ENCODE results near the gene KLHDC7A.

KLHDC7A gene

DNA sequence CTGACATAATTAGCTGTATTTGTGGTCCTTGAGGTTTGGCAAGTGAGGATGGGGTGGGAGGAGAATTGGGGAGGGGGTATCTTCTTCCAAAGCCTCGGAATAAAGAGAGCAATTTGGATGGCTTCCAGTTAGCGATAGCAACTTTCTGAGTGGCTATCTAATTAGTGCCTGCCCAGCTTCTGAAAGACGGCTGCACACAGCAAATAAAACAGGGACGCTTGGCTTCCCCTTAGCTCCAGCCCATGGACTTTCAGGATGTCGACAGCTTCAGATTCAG, 31.1 kb downstream of the KLHDC7A start:
- H3K36me3 ChIP-seq (ENCODE audit: control insufficient read depth in 1 of 2, insufficient read depth in 2 of 2, low read length in 2 of 2) = no peaks in the 10 kb centered on the region
- H3K4me1 ChIP-seq (ENCODE audit: control insufficient read depth in 1 of 2, insufficient read depth in 2 of 2, low read length in 2 of 2) = no peaks in the 10 kb centered on the region
- peaks cover 0 to 26% of the 10 kb centered on the region in 2 donors for H3K9me3 ChIP-seq (ENCODE audit: control insufficient read depth in 1 of 2, low read length in 2 of 2)
- H3K27ac ChIP-seq (ENCODE audit: low read length) = no peak overlapping the region
- H3K4me3 ChIP-seq (ENCODE audit: low read depth in 1 of 2, low read length in 2 of 2) = no peak overlapping the region
- H3K27me3 ChIP-seq (ENCODE audit: low read depth, low read length) = no peaks in the 10 kb centered on the region

DNA sequence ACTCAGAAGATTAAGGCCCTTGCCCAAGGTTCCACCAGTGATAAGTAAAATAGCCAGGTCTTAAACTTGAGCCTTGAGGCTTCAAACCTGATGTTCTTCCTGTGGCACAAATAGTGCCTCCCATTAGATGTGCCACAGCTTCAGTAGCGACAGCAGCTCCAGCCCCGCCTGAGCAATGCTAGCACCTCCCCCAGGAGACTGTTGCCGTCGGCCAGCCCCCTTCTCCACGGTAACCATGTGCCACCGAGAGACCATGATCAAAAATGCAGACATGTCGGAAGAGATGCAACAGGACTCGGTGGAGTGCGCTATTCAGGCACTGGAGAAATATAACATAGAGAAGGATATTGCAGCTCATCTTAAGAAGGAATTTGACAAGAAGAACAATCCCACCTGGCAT, 32.2 kb downstream of the KLHDC7A start:
- no peak overlapping the region for H3K4me3 ChIP-seq (ENCODE audit: low read depth in 1 of 2, low read length in 2 of 2)
- H3K36me3 ChIP-seq (ENCODE audit: control insufficient read depth in 1 of 2, insufficient read depth in 2 of 2, low read length in 2 of 2) = no peaks in the 10 kb centered on the region
- H3K27me3 ChIP-seq (ENCODE audit: low read depth, low read length) = no peaks in the 10 kb centered on the region
- H3K4me1 ChIP-seq (ENCODE audit: control insufficient read depth in 1 of 2, insufficient read depth in 2 of 2, low read length in 2 of 2) = no peaks in the 10 kb centered on the region
- H3K27ac ChIP-seq (ENCODE audit: low read length) = no peak overlapping the region
- peaks cover 3 to 25% of the 10 kb centered on the region in 2 donors for H3K9me3 ChIP-seq (ENCODE audit: control insufficient read depth in 1 of 2, low read length in 2 of 2)

DNA sequence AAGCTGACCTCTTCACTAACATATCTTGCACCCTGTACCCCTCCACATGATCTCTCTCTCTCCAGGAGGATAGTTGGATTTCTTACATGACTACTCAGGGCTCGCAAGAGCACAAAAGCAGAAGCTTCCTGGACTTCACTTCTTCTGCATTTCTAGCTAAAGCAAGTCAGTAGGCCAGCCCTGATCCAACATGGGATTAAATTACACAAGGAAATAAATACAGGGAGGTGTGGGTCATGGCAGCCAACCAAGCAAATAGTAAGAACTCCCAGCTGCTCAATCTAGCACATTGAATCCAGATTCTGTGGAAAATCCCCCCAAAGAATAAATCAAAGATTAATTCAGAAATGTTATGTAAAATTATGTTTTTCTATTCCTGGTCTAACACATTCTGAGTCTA, 33.3 kb downstream of the KLHDC7A start:
- Histone ChIP-seq H3K27ac (ENCODE audit: low read length) (no peak overlapping the region), H3K36me3 (ENCODE audit: control insufficient read depth in 1 of 2, insufficient read depth in 2 of 2, low read length in 2 of 2) (no peaks in the 10 kb centered on the region), H3K4me1 (ENCODE audit: control insufficient read depth in 1 of 2, insufficient read depth in 2 of 2, low read length in 2 of 2) (no peaks in the 10 kb centered on the region), H3K4me3 (ENCODE audit: low read depth in 1 of 2, low read length in 2 of 2) (no peak overlapping the region), H3K9me3 (ENCODE audit: control insufficient read depth in 1 of 2, low read length in 2 of 2) (peaks cover 3 to 23% of the 10 kb centered on the region in 2 donors), H3K27me3 (ENCODE audit: low read depth, low read length) (no peaks in the 10 kb centered on the region)

DNA sequence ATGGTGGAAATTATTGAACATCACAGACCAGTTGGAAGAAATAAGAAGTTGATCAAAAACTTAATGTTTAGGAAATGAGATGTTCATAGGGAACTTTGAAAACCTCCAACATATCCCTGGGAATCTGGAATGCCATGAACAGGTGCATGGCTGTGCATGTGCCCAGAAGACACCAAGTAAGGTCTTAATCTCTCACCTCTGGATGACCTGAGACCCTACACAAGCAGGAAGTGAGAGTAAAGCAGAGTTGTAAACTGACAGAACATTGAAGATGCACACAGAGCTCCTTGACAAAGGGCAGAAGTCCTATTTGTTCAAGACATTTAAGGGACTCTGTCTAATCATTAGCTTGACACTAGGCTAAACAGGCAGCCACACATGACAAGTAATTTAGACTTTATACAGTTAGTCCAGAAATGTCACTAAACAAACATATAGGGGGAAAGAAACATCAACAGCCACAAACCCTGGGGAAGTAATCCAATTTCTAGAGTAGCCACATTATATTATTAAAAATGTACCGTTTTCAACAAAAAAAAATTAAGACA, 34.5 kb downstream of the KLHDC7A start:
- H3K9me3 ChIP-seq (ENCODE audit: control insufficient read depth in 1 of 2, low read length in 2 of 2) = peaks cover 3 to 23% of the 10 kb centered on the region in 2 donors
- H3K36me3 ChIP-seq (ENCODE audit: control insufficient read depth in 1 of 2, insufficient read depth in 2 of 2, low read length in 2 of 2) = no peaks in the 10 kb centered on the region
- H3K27ac ChIP-seq (ENCODE audit: low read length) = no peak overlapping the region

DNA sequence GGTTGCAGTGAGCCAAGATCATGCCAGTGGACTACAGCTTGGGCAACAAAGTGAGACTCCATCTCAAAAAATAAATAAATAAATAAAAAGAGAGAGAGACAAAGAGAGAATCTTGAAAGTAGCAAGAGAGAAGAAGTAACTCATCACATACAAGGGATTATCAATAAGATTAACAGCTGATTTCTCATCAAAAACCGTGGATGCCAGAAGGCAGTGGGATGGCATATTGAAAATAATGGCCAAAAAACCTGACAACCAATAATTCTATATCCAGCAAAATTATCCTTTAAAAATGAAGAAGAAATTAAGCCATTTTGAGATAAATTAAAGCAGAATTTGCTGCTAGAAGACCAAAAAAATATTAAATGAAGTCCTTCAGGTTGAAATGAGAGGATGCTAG, 35.7 kb downstream of the KLHDC7A start:
- Histone ChIP-seq H3K4me3 (ENCODE audit: low read depth in 1 of 2, low read length in 2 of 2) (no peak overlapping the region), H3K9me3 (ENCODE audit: control insufficient read depth in 1 of 2, low read length in 2 of 2) (peaks cover 3 to 23% of the 10 kb centered on the region in 2 donors), H3K4me1 (ENCODE audit: control insufficient read depth in 1 of 2, insufficient read depth in 2 of 2, low read length in 2 of 2) (no peaks in the 10 kb centered on the region), H3K27me3 (ENCODE audit: low read depth, low read length) (no peaks in the 10 kb centered on the region), H3K27ac (ENCODE audit: low read length) (no peak overlapping the region), H3K36me3 (ENCODE audit: control insufficient read depth in 1 of 2, insufficient read depth in 2 of 2, low read length in 2 of 2) (no peaks in the 10 kb centered on the region)

More for the DNA sequence above, 34.5 kb downstream of the KLHDC7A start:
- H3K4me1 ChIP-seq (ENCODE audit: control insufficient read depth in 1 of 2, insufficient read depth in 2 of 2, low read length in 2 of 2) = no peaks in the 10 kb centered on the region
- H3K4me3 ChIP-seq (ENCODE audit: low read depth in 1 of 2, low read length in 2 of 2) = no peak overlapping the region
- no peaks in the 10 kb centered on the region for H3K27me3 ChIP-seq (ENCODE audit: low read depth, low read length)

DNA sequence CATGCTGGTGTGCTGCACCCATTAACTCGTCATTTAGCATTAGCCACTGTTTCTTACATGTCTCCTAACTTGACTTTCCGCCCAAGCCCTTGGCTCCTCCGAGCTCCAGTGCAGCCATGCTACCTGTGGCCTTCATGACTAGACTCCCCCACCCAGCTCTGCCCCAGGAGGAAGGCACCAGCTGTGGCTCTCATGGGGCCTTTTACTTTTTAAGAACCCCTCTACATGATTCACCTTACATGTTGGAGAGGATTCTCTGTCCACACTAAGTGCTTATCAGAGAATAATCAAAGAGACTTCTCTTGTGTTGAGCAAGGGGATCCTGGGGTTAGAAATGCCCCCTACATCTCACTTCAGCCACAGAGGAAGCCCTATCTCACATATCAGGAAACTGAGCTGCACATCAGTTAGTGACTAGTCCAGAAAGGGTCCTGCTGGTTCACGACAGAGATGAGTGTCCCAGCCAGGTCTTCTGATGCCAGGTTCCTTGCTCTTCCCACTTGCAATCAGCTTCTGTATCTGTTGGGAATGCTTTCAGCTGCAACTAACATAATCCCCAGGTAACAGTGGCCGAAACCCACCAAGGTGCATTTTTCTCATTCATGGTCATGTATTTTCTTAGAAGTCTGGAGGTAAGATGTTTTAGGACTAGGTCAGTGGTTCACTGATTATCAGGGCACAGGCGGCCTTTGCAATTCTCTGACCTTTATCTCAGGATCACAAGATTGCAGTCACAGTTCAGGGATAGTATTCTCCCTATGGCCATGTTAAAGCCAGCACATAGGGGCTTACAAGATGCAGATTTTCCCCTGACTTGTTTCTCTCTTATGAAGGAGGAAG, 45.9 kb downstream of the KLHDC7A start:
- Histone ChIP-seq H3K4me3 (ENCODE audit: low read depth in 1 of 2, low read length in 2 of 2) (no peak overlapping the region), H3K9me3 (ENCODE audit: control insufficient read depth in 1 of 2, low read length in 2 of 2) (no peaks in the 10 kb centered on the region), H3K27ac (ENCODE audit: low read length) (no peak overlapping the region), H3K27me3 (ENCODE audit: low read depth, low read length) (no peaks in the 10 kb centered on the region), H3K4me1 (ENCODE audit: control insufficient read depth in 1 of 2, insufficient read depth in 2 of 2, low read length in 2 of 2) (no peaks in the 10 kb centered on the region), H3K36me3 (ENCODE audit: control insufficient read depth in 1 of 2, insufficient read depth in 2 of 2, low read length in 2 of 2) (no peaks in the 10 kb centered on the region)

DNA sequence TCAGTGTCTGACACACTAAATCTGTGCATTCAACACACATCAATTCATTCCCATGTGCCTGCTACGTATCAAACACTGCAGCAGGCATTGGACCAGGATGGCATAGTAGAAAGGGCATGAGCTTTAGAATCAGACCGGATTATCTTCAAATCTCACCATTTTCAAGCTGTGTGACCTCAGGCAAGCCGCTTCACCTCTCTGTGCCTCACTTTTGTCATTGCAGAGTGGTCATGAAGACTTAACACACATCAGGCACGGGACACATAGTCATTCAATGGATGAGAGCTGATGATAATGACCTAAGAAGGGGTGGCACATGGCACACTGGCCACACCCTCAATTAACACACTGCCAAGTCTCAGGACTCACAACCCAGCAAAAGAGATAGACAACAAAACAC, 46.8 kb downstream of the KLHDC7A start:
- no peaks in the 10 kb centered on the region for H3K36me3 ChIP-seq (ENCODE audit: control insufficient read depth in 1 of 2, insufficient read depth in 2 of 2, low read length in 2 of 2)
- H3K27me3 ChIP-seq (ENCODE audit: low read depth, low read length) = no peaks in the 10 kb centered on the region
- H3K27ac ChIP-seq (ENCODE audit: low read length) = no peak overlapping the region
- H3K4me3 ChIP-seq (ENCODE audit: low read depth in 1 of 2, low read length in 2 of 2) = no peak overlapping the region
- H3K4me1 ChIP-seq (ENCODE audit: control insufficient read depth in 1 of 2, insufficient read depth in 2 of 2, low read length in 2 of 2) = no peaks in the 10 kb centered on the region
- no peaks in the 10 kb centered on the region for H3K9me3 ChIP-seq (ENCODE audit: control insufficient read depth in 1 of 2, low read length in 2 of 2)

DNA sequence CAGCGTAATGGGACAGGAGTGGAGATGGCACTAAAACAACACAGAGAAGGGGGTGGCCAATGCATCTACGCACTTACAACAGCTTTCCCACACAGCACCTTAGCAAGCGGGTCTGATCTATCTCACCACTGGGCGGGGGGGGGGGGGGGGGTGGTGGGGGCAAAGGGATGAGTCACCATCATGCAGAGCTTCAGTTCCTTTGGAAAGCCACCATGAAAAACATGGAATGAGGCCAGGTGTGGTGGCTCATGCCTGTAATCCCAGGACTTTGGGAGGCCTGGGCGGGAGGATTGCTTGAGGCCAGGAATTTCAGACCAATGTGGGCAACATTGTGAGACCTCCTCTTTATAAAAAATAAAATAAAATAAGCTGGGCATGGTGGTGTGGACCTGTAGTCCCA, 47.2 kb downstream of the KLHDC7A start:
- H3K27ac ChIP-seq (ENCODE audit: low read length) = no peak overlapping the region
- no peaks in the 10 kb centered on the region for H3K27me3 ChIP-seq (ENCODE audit: low read depth, low read length)
- H3K4me1 ChIP-seq (ENCODE audit: control insufficient read depth in 1 of 2, insufficient read depth in 2 of 2, low read length in 2 of 2) = no peaks in the 10 kb centered on the region
- H3K9me3 ChIP-seq (ENCODE audit: control insufficient read depth in 1 of 2, low read length in 2 of 2) = no peaks in the 10 kb centered on the region
- no peak overlapping the region for H3K4me3 ChIP-seq (ENCODE audit: low read depth in 1 of 2, low read length in 2 of 2)
- no peaks in the 10 kb centered on the region for H3K36me3 ChIP-seq (ENCODE audit: control insufficient read depth in 1 of 2, insufficient read depth in 2 of 2, low read length in 2 of 2)

DNA sequence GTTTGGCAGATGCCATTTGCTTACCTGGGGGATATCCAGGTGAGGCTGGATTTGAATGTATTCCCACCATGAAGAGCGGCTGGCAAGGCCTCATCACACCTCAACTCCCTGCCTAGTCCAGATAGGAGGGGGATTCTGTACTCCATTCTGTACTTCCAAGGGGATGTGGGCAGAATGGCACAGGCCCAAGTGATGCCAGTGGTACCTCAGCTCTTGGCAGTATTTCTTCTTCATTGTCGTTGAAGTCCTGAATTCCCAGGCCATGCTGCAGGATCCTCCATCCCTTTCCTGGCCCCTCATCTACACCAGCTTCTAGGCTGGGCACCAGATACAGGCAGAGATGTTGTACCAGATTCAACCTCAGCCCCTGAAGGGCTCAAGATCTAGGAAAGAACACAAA, 47.9 kb downstream of the KLHDC7A start:
- H3K27ac ChIP-seq (ENCODE audit: low read length) = no peak overlapping the region
- no peaks in the 10 kb centered on the region for H3K36me3 ChIP-seq (ENCODE audit: control insufficient read depth in 1 of 2, insufficient read depth in 2 of 2, low read length in 2 of 2)
- H3K4me1 ChIP-seq (ENCODE audit: control insufficient read depth in 1 of 2, insufficient read depth in 2 of 2, low read length in 2 of 2) = no peaks in the 10 kb centered on the region
- H3K9me3 ChIP-seq (ENCODE audit: control insufficient read depth in 1 of 2, low read length in 2 of 2) = no peaks in the 10 kb centered on the region
- H3K4me3 ChIP-seq (ENCODE audit: low read depth in 1 of 2, low read length in 2 of 2) = no peak overlapping the region
- no peaks in the 10 kb centered on the region for H3K27me3 ChIP-seq (ENCODE audit: low read depth, low read length)

DNA sequence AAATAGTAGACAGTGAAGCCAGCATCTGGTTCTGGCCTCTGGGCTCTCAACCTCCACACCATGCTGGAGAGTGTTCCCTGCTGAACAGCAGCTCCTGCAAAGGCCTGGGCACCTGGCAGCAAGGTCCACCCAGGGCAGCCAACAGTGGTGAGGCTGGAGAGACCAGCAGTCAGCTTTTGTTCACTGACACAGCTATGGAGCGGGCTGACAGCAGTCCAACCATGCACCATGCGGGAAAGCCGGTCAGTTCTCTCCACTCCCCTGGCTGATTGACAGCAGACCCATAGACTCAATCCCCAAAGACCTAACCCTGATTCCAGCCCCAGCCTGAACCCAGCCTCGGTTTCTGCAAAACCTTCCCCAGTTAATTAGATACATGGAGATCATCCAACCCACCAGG, 49.0 kb downstream of the KLHDC7A start:
- H3K27me3 ChIP-seq (ENCODE audit: low read depth, low read length) = no peaks in the 10 kb centered on the region
- H3K4me3 ChIP-seq (ENCODE audit: low read depth in 1 of 2, low read length in 2 of 2) = no peak overlapping the region
- H3K27ac ChIP-seq (ENCODE audit: low read length) = no peak overlapping the region
- no peaks in the 10 kb centered on the region for H3K4me1 ChIP-seq (ENCODE audit: control insufficient read depth in 1 of 2, insufficient read depth in 2 of 2, low read length in 2 of 2)
- H3K9me3 ChIP-seq (ENCODE audit: control insufficient read depth in 1 of 2, low read length in 2 of 2) = no peaks in the 10 kb centered on the region
- no peaks in the 10 kb centered on the region for H3K36me3 ChIP-seq (ENCODE audit: control insufficient read depth in 1 of 2, insufficient read depth in 2 of 2, low read length in 2 of 2)

DNA sequence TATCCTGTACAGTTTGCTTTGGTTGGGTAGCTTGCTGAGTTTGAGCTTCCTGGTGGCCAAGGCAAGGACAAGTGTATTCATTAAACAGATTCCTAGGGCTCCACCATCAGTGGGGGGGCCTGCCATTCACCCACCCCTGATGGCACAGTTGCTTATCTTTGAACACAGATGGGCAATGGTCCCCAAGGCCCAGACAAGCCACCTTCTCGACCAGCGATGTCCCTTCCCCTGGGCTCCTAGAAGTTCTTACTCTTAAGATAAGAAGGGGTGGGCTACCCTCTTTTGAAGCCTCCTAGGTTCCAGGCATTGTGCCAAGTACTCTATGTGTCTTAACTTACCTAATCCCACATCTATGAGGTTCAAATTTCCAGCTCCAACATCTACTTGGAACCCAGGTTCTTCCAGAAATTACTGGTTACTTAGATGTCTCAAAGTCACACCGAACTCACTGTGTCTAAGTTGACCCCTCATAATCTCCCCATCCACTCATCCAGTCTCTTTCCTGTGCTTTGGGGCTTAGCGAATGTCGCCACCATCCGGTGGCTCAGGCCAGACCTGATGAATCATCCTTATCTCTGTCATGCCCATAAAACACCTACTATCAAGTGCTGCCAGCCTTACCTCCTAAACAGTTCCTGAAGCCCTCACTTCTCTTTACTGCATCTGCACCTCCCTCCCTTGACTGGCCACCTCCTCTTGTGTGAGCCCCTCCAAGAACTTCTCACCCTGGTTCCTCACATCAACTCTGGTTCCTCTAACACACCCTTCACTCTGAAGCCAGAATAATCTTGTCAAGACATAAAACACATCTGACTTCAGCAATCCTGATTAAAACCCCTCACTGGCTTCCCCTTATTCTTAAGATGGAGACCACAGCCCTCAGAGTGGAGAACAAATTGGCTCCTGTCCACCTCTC, 50.1 kb downstream of the KLHDC7A start:
- H3K27me3 ChIP-seq (ENCODE audit: low read depth, low read length) = no peaks in the 10 kb centered on the region
- no peaks in the 10 kb centered on the region for H3K9me3 ChIP-seq (ENCODE audit: control insufficient read depth in 1 of 2, low read length in 2 of 2)
- H3K36me3 ChIP-seq (ENCODE audit: control insufficient read depth in 1 of 2, insufficient read depth in 2 of 2, low read length in 2 of 2) = no peaks in the 10 kb centered on the region

More for the DNA sequence above, 50.1 kb downstream of the KLHDC7A start:
- no peak overlapping the region for H3K4me3 ChIP-seq (ENCODE audit: low read depth in 1 of 2, low read length in 2 of 2)
- H3K4me1 ChIP-seq (ENCODE audit: control insufficient read depth in 1 of 2, insufficient read depth in 2 of 2, low read length in 2 of 2) = no peaks in the 10 kb centered on the region
- H3K27ac ChIP-seq (ENCODE audit: low read length) = no peak overlapping the region
